Small intestine (tissue), 16 donors: ENCODE data around the gene CLCN2. TPM values are rescaled to one million over a fixed set of nuclear protein-coding genes. Genes with fewer than 3 reads are reported as not detected.

Experiments
- DNase-seq, 2 donors: peaks; one replicate each; pipeline versions ENCODE4 v3.0.0 to v3.0.0-alpha.2; 2013
- FAIRE-seq: peaks from 2 replicates; lab custom pipeline; 2012; peaks lifted over from hg19 to GRCh38; lab: Jason Lieb, UNC
- H3K27ac ChIP-seq, 3 donors: one replicate each; pipeline ENCODE4 v1.5.1; 2013; ENCODE audit warnings: low read length in 2 of 3, mild to moderate bottlenecking in 2 of 3, control low read depth in 1 of 3, inconsistent platforms in 1 of 3, low read depth in 1 of 3, moderate library complexity in 1 of 3
- H3K27me3 ChIP-seq, 3 donors: one replicate each; pipeline ENCODE4 v1.6.1; 2013; ENCODE audit warnings: low read length in 3 of 3, inconsistent platforms in 1 of 3; ENCODE audit not compliant: control insufficient read depth in 3 of 3, insufficient read depth in 3 of 3
- H3K36me3 ChIP-seq, 3 donors: one replicate each; pipeline ENCODE4 v1.6.1; 2013; ENCODE audit warnings: low read length in 3 of 3, inconsistent platforms in 1 of 3, low read depth in 1 of 3, mild to moderate bottlenecking in 1 of 3, moderate library complexity in 1 of 3; ENCODE audit not compliant: control insufficient read depth in 3 of 3, insufficient read depth in 2 of 3
- H3K4me1 ChIP-seq, 3 donors: one replicate each; pipeline ENCODE4 v1.6.1; 2013; ENCODE audit warnings: low read length in 2 of 3, inconsistent platforms in 1 of 3, low read depth in 1 of 3, mild to moderate bottlenecking in 1 of 3, moderate library complexity in 1 of 3; ENCODE audit not compliant: control insufficient read depth in 3 of 3, insufficient read depth in 2 of 3
- H3K4me3 ChIP-seq, 3 donors: one replicate each; pipeline ENCODE4 v1.5.1; 2013; ENCODE audit warnings: low read length in 3 of 3, control low read depth in 1 of 3, inconsistent platforms in 1 of 3, low read depth in 1 of 3, mild to moderate bottlenecking in 1 of 3, moderate library complexity in 1 of 3
- H3K9me3 ChIP-seq, 2 donors: one replicate each; pipeline ENCODE4 v1.6.1; 2013; ENCODE audit warnings: low read depth in 1 of 2, low read length in 1 of 2; ENCODE audit not compliant: control insufficient read depth in 2 of 2, insufficient read depth in 1 of 2
- WGBS, 3 donors: extraction: QIAGEN DNeasy Blood & Tissue Kit; methylation state at CpG; one replicate each; pipeline ENCODE4 v1.1.7; 2013; 5-methylcytosine and 5-hydroxymethylcytosine counted together
- long read RNA-seq, 10 donors: transcript quantifications; one replicate each; lab custom pipeline, GENCODE V29; 2026
- polyA plus RNA-seq, 4 donors: library from polyadenylated mRNA; stranded (reverse) in 3 of 4; unstranded in 1 of 4; fragments of 200-250 nt in 3 of 4; fragments of 120-200 nt in 1 of 4; gene quantifications; one replicate each; pipeline versions ENCODE4 v1.2.1 to v1.2.3, GENCODE V29; 2013
- donor health status: healthy with polysubstance abuse.
- donor health status: control.
- donor health status: control.
- donor health status: Bipolar disorder and iron deficiency.
- donor health status: healthy.

Gene CLCN2
- 10 to 100 TPM; 10.0 to 30.9 (median 15.3) TPM for polyA plus RNA-seq
- long read RNA-seq, donor 1 = 0 reads
- long read RNA-seq, donor 2, partial matches to known transcripts = 0 of 2 reads
- long read RNA-seq, donor 2, other reads (novel, unspliced or antisense) = 0 of 2 reads
- long read RNA-seq, donor 3, partial matches to known transcripts = 93 of 97 reads
- long read RNA-seq, donor 3, other reads (novel, unspliced or antisense) = 0 of 97 reads
- long read RNA-seq, donor 4 = 0 reads
- long read RNA-seq, donor 5, partial matches to known transcripts = 0 of 3 reads
- long read RNA-seq, donor 5, other reads (novel, unspliced or antisense) = 0 of 3 reads
- long read RNA-seq, donor 6, transcript CLCN2-216 (2 exons, 3,236 nt) = major isoform, 5 of 8 reads
- long read RNA-seq, donor 6, partial matches to known transcripts = 0 of 8 reads
- long read RNA-seq, donor 6, other reads (novel, unspliced or antisense) = 0 of 8 reads
- long read RNA-seq, donor 7 = 0 reads
- long read RNA-seq, donor 8, partial matches to known transcripts = 0 of 1 reads
- long read RNA-seq, donor 8, other reads (novel, unspliced or antisense) = 0 of 1 reads
- long read RNA-seq, donor 9 = 0 reads
- long read RNA-seq, donor 10, transcript CLCN2-216 (2 exons, 3,236 nt) = major isoform, 5 of 83 reads
- long read RNA-seq, donor 10, partial matches to known transcripts = 65 of 83 reads
- long read RNA-seq, donor 10, other reads (novel, unspliced or antisense) = 10 of 83 reads

- Histone ChIP-seq H3K4me3 (peak within 1 kb of the TSS; percentile 88 to 96 (median 93)), H3K27ac (peak within 1 kb of the TSS; percentile 94 to 100 (median 97)), H3K27me3 (no peaks in the 10 kb centered on the region), H3K9me3 (no peaks in the 10 kb centered on the region), H3K4me1 (peaks cover 0 to 34% (median 6%) of the 10 kb centered on the region in 3 donors), H3K36me3 (peaks cover 2 to 46% (median 3%) of the 10 kb centered on the region in 3 donors)
- FAIRE-seq = no peak
- peak; percentile 68 to 91 for DNase-seq
- 0 to 1% (median 1%) methylated on average over 34 to 56 of the region's 56 CpGs for WGBS, 3 donors
These were observed at the start of gene CLCN2, which contains the start of gene POLR2H for GRCh38 chr3:184361532-184361931. TSS of gene CLCN2 (minus strand) at chr3:184361605. CDS start at chr3:184361479, 126 bp downstream. TSS of gene POLR2H (plus strand) at chr3:184361710. CDS start at chr3:184363493, 1,783 bp downstream.

DNA sequence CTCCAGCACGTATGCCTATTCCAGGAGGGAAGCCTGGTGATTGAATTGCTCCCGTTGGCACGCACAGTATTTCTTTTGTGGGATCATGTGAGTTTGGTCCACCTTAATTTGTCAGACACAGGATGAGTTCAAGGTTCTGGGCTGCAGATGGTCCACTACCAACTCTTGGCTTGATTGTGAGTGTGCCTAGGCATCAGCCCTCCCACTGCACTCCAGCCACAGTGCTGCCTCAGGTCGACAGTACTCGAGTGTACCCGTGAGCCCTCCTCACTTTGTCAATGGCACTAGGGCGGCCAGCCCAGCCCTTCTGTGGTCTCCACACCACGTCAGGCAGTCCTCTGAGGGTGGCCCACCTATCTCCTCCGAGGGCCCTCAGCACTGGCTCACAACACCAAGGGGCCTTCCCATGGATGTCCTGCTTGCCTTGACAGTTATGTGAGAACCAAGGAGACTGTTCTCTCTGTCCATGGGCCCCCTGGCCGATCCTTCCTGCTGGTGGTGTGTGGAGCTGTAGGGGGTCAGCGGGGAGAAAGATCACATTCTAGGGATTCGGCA is 48.6 kb upstream of the CLCN2 start:
- 69 to 77% (median 74%) methylated on average over 12 of the region's 12 CpGs for WGBS, 3 donors
- DNase-seq = no peak
- H3K27ac ChIP-seq = no peak overlapping the region
- no peaks in the 10 kb centered on the region for H3K4me1 ChIP-seq
- no peak for FAIRE-seq
- H3K4me3 ChIP-seq = no peak overlapping the region
- no peaks in the 10 kb centered on the region for H3K27me3 ChIP-seq
- no peaks in the 10 kb centered on the region for H3K9me3 ChIP-seq
- H3K36me3 ChIP-seq = no peaks in the 10 kb centered on the region

- Histone ChIP-seq H3K36me3 (no peaks in the 10 kb centered on the region), H3K4me3 (no peak overlapping the region), H3K27me3 (no peaks in the 10 kb centered on the region), H3K4me1 (no peaks in the 10 kb centered on the region), H3K9me3 (no peaks in the 10 kb centered on the region), H3K27ac (no peak overlapping the region)
- DNase-seq (no peak), FAIRE-seq (no peak)
- 81 to 90% (median 84%) methylated on average over 8 of the region's 8 CpGs for WGBS, 3 donors
These were observed 48.0 kb upstream of the CLCN2 start for GRCh38 chr3:184409331-184409926.

- DNase-seq (no peak), FAIRE-seq (no peak)
- H3K27me3 ChIP-seq = peaks cover 0 to 11% (median 3%) of the 10 kb centered on the region in 3 donors
- no peaks in the 10 kb centered on the region for H3K36me3 ChIP-seq
- no peak overlapping the region for H3K27ac ChIP-seq
- WGBS, 3 donors = 76 to 81% (median 78%) methylated on average over 20 of the region's 20 CpGs
- H3K9me3 ChIP-seq = no peaks in the 10 kb centered on the region
- no peak overlapping the region for H3K4me3 ChIP-seq
- no peaks in the 10 kb centered on the region for H3K4me1 ChIP-seq
These were observed 43.9 kb upstream of the CLCN2 start for GRCh38 chr3:184405075-184406030.

DNA sequence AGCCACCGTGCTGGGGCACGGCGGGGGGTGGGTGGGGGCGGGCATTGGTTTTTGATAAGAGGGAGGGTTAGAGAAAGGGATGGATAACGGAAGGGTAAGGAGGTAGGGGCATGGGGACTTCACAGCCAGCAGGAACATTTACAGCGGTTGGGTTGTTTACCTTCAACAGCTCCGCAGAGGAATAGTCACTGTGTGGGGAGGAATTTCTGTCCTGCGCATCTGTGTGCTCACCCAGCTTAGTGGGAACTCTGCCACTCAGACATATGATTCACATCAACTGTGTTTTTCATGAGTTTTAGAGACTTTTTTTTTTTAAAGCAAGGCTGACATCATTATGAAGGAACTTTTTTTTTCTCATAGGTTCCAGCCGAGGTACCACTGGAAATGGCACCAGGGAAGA is 38.0 kb upstream of the CLCN2 start:
- Histone ChIP-seq H3K9me3 (no peaks in the 10 kb centered on the region), H3K4me1 (no peaks in the 10 kb centered on the region), H3K4me3 (no peak overlapping the region), H3K36me3 (no peaks in the 10 kb centered on the region), H3K27me3 (peaks cover 0 to 20% (median 3%) of the 10 kb centered on the region in 3 donors), H3K27ac (no peak overlapping the region)
- no peak for DNase-seq
- WGBS, 3 donors = 18 to 28% (median 19%) methylated on average over 9 of the region's 9 CpGs
- FAIRE-seq = no peak

DNA sequence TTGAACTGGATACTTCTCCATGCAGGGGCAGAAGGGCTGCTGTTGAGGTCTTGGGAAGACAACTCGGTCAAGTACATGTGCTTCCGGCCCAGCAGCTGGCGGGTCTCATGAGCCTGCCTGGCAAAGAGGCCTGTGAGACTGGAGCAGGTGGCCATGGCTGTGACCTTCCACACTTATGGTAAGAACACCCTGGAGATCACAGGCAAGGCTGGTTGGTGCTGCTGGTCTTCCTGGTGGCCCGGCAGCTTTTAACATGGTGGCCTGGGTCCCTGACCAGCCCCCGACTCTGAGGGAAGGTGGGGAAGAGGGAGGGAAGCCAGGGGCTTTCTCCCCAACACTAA is 33.9 kb upstream of the CLCN2 start:
- FAIRE-seq = no peak
- Histone ChIP-seq H3K4me1 (no peaks in the 10 kb centered on the region), H3K27ac (no peak overlapping the region), H3K4me3 (no peak overlapping the region), H3K27me3 (peaks cover 0 to 11% (median 0%) of the 10 kb centered on the region in 3 donors), H3K9me3 (no peaks in the 10 kb centered on the region), H3K36me3 (no peaks in the 10 kb centered on the region)
- DNase-seq = no peak
- 77 to 78% (median 77%) methylated on average over 5 of the region's 5 CpGs for WGBS, 3 donors

- 69 to 81% (median 76%) methylated on average over 3 of the region's 3 CpGs for WGBS, 3 donors
- H3K9me3 ChIP-seq = no peaks in the 10 kb centered on the region
These were observed 29.9 kb upstream of the CLCN2 start for GRCh38 chr3:184391266-184391665.

More at GRCh38 chr3:184391266-184391665, 29.9 kb upstream of the CLCN2 start:
- no peaks in the 10 kb centered on the region for H3K4me1 ChIP-seq
- no peak overlapping the region for H3K27ac ChIP-seq
- peaks cover 0 to 2% (median 0%) of the 10 kb centered on the region in 3 donors for H3K36me3 ChIP-seq
- H3K4me3 ChIP-seq = no peak overlapping the region
- DNase-seq (no peak), FAIRE-seq (no peak)
- H3K27me3 ChIP-seq = peaks cover 0 to 2% (median 0%) of the 10 kb centered on the region in 3 donors
